NCI-H187 treated with DMSO at 0.1 percent for 48 hours (cell line): ENCODE data around the gene CACNA2D3.

Source experiments
- DNase-seq: peaks from one replicate; lab custom pipeline; 2025; lab: John Stamatoyannopoulos, UW

CACNA2D3 gene

DNA sequence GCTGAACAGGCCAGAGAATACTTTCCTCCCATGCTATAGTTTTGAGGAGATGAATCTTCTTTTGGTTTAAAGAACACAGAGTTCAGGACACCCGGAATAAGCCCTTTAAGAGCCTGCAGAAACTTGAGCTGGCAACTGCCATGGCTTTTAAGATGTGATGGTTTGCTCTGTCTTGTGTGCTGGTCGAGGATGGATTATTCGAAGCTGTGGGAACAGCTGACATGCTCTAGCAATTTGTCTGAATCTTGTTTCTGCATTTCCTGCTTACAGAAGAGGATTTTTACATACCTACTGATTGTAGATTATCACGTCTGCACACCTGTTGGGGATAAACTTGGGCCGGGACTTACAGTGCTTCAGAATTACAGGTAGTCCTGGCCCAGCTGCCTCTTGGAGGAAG, 408.6 kb downstream of the CACNA2D3 start:
- no peak for DNase-seq

DNA sequence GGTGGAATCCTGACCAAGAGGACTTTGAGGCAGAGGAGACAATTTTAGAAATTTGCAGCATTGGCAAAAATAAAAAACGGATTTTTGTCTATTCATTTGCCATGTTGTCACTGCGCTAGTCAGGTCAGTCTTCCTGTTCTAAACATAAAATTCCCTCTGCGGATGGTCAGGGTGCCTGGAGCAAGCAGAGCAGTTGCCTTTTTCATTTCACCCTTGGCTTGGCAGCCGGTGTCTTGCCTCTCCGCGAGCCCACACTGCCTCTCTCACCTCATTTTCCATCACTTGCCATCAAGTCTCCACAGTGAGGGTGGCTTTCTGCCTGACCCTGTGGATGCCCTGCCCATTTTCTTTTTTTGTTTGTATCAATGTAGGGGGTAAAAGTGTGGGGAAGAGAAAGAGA, 409.4 kb downstream of the CACNA2D3 start:
- no peak for DNase-seq

DNA sequence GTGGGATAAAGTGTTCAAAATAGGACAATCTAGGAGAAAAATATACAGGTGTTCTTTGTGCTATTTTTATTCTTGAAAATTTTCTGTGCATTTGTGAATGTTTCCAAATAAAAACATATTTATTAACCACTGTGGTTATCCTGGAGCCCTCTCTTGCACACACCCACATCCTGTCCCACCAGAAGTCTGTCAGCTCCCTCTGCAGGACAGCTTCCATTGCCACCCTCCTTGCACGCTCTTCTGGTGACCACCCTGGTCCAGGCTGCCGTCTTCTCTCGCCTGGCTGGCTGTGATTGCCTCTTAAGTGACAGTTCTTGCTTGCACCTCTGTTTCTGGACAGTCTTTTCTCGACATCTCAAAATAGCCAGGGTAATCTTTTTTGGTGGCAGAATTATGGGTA, 411.5 kb downstream of the CACNA2D3 start:
- no peak for DNase-seq

DNA sequence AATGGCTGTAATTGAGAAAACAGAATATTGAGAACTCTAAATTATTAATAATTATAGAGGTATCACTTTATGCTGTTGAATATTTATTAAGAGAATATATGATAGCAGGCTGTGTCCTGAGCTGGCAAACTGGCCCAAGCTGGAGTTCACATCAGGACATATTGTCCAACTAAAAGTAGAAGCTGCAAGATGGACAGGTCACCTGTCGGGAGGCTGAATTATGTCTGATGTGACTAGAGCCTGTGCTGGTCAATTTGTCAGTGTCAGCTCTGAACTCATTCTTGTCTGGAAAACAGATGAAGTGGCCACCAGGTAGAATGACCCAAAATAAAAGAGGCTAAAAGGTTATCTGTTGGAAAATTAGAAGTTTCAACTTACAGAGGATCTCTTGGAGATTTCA, 413.3 kb downstream of the CACNA2D3 start:
- no peak for DNase-seq

DNA sequence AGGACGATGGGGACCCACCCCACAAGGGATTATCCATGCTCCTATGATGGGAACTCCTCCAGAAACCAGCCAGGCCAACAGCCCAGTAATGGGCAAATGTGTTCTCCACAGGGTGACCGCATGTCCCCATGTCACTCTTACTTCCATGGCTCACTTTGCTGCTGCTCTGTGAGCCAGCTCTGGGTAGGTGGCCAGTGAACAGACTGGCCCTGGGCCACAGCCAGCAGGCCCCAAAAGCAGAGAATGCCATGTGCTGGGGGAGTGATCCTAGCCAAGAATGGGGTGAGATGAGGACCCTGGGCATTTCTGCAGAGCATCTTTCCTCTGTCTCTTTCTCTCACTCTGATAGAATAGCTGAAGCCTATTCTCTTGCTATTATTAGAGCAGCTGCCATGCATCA, 414.1 kb downstream of the CACNA2D3 start:
- no peak for DNase-seq

DNA sequence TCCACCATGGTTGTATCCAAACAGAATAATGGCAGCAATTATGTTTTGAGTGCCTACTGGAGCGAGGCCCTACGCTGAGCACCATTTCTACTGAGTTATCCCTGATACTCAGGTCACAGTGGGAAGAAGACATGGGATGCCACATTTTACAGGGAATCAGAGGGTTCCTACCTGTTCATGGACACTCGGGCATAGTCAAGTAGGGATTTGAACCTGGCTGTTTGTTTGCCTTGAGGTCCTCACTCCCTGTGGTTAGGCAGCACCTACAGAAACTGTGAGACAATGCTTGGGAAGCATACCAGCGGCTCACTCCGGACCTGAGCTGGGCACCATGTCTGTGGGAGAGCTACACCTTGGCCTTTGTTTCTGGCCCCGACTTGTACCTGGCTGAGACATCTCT, 415.2 kb downstream of the CACNA2D3 start:
- DNase-seq = no peak

DNA sequence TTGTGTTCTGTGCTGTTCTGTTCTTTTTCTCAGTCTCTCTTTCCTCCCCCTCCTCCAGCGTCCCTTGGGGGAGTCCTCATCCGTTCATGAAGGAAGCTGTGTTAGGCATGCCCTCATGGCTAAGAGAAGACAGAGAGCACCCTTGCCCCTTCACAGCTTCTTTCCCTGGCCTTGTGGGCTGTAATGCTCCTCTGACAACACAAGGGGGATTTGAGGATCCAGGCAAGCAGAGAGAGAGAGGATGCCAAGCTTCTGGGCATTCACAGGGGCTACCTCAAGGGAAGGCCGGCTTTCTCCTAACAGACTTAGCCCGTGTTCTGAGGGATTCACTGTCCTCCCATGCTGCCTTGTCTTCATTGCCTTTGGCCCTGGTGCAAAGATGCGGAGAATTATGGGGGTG, 416.0 kb downstream of the CACNA2D3 start:
- no peak for DNase-seq

DNA sequence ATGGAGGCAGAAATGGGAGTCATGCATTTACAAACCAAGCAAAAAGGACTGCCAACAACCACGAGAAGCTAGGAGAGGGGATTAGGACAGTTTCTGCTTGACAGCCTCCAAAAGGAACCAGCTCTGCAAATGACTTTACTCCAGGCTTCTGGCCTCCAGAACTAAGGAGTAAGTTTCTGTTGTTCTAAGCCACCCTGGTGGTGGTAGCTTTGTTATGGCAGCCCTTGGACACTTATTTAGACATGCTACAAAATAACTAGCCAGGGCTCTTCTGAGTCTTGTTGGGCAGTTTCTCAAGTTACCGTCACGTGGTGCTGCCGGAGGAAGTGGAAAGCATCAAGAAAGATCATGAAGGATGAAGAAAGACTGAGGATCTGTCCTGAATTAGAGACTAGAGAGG, 419.0 kb downstream of the CACNA2D3 start:
- DNase-seq = no peak

DNA sequence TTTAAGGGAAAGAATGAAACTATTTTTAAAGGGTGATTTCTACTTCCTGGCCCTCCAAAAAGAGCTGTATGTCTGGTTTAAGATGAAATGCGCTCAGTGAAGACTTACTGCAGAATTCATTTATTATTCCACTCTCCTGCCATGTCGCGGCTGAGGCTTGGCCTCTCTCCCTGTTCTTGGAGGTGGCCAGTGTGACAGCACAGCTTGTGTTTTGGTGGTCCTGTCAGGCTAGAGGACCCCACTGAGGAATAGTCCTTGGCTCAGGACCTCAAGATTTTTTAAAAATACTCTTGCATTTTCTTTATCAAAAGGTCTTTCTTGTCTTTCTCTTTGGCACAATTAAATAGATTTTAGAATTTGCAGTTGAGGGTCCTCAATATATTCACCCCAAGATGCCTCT, 421.1 kb downstream of the CACNA2D3 start:
- DNase-seq = no peak

DNA sequence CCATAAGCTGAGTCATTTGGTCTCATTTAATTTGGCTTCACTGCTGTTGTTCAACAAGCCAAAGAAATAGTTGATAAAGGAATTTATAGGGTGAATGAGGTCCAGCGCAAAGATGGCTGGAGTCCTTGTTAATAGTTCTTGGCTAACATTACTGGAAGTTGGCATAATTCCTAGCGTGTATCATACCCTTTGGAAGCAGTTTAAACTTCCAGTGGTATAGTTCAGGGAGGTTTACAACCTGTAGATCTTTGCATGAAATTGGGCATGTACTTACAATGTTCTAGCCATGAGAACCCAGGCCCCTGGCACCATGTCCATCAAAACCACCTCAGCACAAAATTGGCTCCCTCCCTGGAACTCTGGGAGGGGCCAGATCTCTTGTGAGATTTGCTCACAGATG, 424.7 kb downstream of the CACNA2D3 start:
- DNase-seq = no peak

DNA sequence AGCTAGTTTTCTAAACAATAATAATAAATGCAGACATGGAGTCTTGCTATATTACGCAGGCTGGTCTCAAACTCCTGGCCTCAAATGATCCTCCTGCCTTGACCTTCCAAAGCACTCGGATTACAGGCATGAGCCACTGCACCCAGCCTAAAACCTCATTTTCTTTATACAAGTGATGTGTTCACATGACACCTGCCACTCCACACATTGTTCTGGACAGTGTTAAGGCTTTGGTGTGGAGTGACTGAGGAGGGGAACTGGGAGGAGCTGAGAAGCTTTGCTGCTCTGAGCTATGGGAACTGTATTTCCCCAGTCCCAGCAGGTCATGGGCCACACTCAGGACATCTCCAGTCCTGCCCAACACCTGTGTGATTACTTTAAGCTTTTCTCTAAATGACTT, 425.5 kb downstream of the CACNA2D3 start:
- no peak for DNase-seq

DNA sequence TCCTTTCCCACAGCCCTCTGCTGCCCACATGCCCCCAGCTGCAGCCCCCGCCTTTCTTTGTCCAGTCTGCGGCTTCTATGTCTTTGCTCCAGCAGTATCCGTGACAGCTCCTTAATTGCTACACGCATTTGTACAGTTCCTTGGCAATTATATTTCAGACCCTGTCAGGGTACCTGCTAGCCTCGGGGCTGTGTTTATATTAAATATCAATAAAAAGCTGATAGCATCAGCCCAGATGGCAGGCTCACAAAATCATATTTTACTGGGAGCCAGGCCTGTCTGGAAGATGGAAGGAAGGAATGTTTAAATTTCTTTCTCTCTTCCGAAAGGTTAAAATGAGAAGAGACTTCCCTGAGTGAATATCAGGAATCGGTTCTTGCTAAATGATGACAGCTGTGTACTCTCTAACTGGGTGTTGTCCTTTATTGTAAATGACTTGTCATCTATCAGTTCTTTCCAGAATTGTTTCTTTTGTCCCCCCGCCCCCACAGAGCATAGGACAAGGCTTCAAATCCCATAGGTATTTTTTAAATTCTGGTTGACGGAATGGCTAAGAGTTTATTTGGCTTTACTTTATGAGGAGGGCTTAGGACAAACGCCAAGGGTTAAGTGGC, 427.4 kb downstream of the CACNA2D3 start:
- DNase-seq = no peak

DNA sequence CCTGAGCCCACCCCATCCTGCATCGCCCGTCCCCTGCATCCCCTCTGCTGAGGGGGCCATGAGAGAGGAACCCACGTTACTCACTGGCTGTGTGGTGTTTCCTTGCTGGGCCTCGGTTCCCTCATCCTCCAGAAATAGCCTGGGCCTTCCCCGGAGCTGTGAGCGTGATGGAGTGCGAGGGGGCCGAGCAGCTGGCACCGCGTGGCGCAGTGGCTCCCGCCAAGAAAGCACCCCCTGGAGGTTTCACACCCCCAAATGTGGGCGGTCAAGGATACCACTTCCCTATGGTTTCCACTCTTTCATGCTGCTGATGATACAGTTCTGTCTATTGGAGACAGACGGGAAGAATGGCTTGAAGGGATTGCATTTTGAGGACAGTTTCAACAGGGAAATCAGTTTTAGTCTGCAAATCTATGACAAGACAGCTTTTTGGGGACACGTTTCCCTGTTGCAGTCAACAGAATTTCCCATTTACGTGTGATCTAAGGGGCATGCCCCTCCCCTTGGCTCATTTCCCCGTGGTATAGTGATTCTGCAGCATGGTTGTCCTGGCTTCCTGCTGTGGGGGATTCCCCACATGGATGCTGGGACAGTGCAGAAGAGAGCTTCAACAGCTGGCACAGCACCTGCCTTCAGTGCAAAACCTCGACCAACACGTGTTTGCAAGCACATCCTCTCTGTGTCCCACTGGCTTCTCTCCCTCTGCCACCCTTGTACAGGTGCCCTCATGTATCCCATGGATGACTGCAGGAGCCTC, 428.0 kb downstream of the CACNA2D3 start:
- no peak for DNase-seq

DNA sequence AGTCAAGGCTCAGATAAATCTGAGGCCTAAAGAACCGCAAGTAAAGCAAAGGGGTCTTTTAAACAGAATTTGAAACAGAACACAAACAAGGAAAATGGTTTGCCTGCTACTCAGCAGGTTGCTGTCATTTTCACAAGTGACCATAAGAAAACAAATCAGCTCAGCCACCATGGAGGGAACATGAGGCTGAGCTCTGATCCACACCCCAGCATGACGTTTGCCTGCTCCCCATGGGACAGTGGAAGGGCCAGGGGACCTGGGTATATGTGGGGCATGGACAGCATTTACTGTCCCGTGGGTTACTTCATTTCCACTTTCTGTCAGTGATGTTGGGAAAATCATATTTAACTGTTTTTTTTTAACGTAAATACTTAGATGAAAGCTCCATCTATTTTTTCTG, 434.3 kb downstream of the CACNA2D3 start:
- DNase-seq = no peak

DNA sequence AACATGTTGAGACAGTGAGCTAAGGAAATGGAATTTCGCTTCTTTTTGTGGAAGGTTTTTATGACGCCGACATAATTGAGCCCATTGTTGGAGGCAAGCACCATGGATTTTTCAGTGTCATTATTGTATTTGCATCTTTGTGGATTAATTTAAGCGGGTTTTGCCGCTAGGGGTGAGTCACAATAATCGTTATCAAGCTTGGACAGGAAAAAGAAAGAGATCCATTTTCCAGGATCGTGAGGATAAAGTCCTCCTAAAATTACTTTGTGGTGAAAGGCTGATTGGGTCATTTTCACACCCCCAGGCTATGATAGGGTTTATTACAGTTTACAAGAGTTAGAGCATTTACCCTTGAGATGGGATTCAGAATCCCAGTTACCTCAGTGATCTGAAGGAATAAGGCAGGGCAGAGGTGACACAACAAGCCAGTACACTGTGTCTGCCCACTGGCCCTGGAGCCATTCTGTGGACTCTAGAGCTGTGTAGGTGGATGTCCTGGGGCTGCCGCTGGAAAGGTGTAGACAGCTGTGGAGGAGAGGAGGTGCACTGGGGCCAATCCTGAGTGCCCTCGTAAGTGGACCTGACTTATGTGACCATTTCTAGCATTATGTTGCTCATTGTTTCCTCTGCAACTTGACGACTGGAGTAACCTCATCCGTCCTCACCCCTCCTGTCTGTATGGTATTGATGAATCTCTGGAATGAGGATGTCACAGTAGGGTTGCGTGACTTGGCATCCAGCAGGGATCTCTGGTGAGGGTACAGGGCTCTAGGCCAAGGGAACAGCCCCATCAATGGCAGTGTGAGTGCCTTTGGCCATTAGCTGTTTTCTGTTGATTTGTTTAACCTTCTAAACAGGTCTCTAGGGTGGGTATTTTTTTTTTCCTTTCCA, 435.4 kb downstream of the CACNA2D3 start:
- no peak for DNase-seq

DNA sequence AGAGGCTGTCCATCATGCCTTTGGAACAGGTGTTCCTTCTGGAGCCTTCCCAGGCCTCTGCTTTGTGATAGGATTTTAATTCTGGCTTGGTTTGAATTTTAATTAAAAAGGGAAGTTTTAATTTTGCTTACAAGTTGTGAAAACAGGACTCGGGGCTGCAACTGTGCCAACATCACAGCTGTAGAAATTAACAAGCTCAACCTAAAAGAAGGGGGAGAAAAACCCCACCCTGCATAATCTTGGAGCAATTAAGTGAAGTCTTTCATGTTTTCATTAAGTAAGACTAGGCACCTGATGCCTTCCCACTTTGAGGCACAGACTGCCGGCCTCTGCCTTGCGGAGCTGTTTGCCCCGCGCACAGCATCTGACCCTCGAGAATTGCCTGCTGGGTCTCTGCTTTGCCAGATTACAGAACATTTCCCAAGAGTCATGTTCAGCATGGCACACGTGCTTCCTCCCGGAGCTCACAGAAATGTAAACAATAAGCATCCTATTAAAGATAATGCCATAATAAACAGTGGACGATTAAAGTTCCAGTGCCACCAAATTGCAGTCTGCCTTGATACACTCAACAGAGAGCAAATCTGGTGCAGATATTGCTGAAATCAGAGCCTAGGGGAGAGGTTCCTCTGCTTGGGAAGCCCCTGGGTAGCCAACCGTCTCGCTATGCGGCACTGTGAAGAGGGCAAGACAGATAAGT, 441.3 kb downstream of the CACNA2D3 start:
- DNase-seq = no peak

DNA sequence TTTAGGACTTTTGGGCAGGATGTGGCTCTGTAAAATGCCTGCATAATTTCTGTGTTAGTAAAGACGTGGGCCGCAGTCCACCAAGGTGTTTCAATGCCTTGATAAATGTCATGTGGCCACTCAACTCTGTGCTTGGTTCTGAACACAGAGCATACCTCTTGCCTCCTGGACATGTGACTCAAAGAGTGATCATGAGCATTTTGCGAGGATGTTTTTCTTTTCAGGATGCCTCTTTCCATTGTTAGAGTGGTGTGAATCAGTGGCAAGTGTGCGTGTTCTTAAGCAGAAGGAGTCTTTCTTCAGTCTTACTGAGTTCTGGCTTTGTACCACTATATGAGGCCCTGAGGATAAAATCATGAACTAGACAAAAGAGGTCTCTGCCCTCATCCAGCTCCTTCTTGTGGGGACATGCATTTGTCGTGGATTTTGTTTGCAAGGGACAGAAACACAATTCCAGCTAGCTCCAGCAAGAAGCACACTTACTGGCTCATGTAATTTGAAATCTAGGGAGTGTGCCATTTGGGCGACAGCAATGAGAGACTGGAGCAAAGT, 442.1 kb downstream of the CACNA2D3 start:
- no peak for DNase-seq

DNA sequence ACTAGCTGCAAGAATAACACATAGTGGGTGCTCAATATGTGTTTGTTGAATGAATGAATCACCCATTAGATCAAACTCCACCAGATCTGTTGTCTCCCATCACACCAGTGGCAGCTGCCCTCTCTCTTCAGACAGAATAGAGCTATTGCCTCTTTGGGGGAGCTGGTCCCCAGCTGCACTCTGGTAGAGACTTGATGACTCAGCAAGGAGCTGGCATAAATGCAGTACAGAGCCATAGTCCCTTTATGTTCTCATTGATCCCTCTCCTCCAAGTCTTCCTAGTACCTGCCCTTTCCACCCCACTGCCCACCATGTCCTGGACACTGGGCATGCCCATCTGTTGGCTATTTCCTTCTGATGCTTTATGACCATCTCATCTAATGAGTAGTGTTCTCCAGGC, 443.6 kb downstream of the CACNA2D3 start:
- no peak for DNase-seq

DNA sequence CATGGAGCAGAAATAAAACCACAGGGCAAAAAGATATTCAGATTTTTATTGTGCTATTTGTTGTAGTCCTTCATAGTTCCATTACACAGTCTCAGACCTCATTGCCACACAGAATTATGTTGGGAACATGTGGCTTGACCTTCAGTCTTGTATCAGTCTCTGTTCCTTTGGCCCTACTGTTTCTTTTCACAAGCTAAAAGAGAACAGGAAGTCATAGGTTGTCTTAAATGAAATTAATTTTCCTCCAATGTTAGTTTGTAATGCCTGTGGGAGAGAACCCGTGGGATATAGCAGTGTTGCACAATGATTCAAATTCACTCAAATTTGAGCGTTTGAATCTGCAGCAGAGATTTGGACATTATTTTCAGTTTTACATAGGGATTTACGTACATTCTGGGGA, 445.6 kb downstream of the CACNA2D3 start:
- DNase-seq = no peak

DNA sequence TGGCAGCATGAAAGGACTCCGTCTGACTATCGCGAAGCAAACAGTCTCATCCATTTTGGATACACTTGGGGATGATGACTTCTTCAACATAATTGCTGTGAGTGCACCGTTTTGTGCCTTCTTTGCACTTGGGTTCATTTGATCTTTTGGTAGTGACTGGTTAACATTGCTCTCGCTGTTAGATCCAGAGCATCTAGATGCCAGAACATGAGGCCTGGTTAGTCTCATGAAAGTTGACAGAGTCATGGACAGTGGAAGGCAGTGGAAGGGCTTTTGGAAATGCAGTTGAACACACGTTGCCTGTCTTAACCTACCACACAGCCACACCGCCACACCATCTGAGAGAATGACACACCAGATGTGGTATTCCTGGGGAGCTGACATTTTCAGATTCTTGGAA, 447.7 kb downstream of the CACNA2D3 start:
- DNase-seq = no peak

DNA sequence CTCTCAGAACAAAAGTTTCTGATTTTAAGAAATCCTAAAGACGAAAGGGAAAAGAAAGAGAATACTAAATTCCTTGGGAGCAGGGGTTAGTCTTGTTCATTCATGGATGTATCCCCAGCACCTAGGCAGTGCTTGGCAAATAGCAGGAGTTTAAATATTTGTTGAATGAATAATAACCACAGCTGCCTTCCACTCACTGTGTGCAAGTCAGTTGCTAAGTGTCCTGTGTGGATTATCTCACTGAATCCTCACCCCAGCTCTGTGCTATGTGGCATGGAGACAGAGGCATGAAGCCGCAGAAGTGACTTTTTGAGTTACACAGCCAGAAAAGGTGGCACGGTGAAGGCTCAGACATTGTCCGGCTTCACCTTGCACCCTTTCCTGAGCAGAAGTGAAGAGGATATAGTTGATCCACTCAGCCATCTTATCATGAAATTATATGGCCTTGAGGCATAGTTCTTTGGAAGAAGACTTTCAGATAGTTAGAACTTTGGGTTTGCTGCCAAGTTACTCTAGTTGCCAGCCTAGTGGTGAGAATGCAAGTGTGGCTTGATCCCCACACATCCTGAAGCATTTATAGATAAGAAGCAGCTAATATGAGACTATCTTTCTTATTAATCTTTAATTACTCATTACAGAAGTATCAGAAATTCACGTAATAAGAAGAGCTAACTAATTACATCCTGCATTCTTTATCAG, 450.0 kb downstream of the CACNA2D3 start:
- DNase-seq = no peak
